ENCODE results near the gene AP1S2.

DNA sequence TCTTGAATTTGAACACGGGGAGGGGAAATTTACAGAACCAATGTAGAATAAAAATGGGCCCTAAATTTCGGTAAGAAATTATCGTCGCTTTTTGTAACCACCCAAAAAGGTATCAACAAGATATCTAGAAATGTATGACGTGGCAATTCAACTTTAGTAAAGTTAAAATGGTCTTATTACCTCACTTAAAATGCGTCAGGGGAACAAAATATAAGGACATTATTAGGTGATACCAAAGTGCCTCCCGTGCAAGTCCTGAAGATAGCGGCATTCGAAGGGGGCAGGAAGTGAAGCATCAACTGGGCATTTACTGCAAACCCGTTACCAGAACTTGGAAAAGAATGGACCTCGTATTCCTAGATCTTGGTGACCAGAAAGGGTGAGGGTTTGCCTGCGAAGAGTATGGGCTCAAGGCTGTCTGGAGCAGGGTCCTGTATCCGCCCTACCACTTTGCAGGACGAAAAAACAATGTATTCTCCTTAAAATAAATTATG lies 980 bp downstream of the AP1S2 start:
- TF ChIP-seq, protein P1, sequence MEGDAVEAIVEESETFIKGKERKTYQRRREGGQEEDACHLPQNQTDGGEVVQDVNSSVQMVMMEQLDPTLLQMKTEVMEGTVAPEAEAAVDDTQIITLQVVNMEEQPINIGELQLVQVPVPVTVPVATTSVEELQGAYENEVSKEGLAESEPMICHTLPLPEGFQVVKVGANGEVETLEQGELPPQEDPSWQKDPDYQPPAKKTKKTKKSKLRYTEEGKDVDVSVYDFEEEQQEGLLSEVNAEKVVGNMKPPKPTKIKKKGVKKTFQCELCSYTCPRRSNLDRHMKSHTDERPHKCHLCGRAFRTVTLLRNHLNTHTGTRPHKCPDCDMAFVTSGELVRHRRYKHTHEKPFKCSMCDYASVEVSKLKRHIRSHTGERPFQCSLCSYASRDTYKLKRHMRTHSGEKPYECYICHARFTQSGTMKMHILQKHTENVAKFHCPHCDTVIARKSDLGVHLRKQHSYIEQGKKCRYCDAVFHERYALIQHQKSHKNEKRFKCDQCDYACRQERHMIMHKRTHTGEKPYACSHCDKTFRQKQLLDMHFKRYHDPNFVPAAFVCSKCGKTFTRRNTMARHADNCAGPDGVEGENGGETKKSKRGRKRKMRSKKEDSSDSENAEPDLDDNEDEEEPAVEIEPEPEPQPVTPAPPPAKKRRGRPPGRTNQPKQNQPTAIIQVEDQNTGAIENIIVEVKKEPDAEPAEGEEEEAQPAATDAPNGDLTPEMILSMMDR (IDR thresholded peaks at IDR 0.05; ENCODE audit: insufficient read depth, low read length) = no peak
- TF ChIP-seq, protein P2, sequence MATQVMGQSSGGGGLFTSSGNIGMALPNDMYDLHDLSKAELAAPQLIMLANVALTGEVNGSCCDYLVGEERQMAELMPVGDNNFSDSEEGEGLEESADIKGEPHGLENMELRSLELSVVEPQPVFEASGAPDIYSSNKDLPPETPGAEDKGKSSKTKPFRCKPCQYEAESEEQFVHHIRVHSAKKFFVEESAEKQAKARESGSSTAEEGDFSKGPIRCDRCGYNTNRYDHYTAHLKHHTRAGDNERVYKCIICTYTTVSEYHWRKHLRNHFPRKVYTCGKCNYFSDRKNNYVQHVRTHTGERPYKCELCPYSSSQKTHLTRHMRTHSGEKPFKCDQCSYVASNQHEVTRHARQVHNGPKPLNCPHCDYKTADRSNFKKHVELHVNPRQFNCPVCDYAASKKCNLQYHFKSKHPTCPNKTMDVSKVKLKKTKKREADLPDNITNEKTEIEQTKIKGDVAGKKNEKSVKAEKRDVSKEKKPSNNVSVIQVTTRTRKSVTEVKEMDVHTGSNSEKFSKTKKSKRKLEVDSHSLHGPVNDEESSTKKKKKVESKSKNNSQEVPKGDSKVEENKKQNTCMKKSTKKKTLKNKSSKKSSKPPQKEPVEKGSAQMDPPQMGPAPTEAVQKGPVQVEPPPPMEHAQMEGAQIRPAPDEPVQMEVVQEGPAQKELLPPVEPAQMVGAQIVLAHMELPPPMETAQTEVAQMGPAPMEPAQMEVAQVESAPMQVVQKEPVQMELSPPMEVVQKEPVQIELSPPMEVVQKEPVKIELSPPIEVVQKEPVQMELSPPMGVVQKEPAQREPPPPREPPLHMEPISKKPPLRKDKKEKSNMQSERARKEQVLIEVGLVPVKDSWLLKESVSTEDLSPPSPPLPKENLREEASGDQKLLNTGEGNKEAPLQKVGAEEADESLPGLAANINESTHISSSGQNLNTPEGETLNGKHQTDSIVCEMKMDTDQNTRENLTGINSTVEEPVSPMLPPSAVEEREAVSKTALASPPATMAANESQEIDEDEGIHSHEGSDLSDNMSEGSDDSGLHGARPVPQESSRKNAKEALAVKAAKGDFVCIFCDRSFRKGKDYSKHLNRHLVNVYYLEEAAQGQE (IDR thresholded peaks at IDR 0.05; ENCODE audit: insufficient replicate concordance, low read depth) = no peak

Measured in HL-60 (cell line).